Stimulated activated CD4-positive, alpha-beta T cell treated with anti-CD3 and anti-CD28 coated beads, Interleukin-12 subunit alpha, Interleukin-12 subunit beta, amount 100 ng/mL, for 24 hours (primary cell): ENCODE measurements around the gene NMU.
A peak's percentile ranks its signal among the peaks of the same experiment; 100 is the strongest.
"Not testable (repeated sequence)": the region's sequence is repeated elsewhere in the genome, so short reads cannot be mapped to it uniquely, and the experiment has no call there.

ENCODE experiments used
- DNase-seq, 2 experiments: peaks; one replicate each; pipeline ENCODE4 v3.0.0-alpha.2; 2020; ENCODE audit warnings: low read depth in 2 of 2

Gene NMU

DNA sequence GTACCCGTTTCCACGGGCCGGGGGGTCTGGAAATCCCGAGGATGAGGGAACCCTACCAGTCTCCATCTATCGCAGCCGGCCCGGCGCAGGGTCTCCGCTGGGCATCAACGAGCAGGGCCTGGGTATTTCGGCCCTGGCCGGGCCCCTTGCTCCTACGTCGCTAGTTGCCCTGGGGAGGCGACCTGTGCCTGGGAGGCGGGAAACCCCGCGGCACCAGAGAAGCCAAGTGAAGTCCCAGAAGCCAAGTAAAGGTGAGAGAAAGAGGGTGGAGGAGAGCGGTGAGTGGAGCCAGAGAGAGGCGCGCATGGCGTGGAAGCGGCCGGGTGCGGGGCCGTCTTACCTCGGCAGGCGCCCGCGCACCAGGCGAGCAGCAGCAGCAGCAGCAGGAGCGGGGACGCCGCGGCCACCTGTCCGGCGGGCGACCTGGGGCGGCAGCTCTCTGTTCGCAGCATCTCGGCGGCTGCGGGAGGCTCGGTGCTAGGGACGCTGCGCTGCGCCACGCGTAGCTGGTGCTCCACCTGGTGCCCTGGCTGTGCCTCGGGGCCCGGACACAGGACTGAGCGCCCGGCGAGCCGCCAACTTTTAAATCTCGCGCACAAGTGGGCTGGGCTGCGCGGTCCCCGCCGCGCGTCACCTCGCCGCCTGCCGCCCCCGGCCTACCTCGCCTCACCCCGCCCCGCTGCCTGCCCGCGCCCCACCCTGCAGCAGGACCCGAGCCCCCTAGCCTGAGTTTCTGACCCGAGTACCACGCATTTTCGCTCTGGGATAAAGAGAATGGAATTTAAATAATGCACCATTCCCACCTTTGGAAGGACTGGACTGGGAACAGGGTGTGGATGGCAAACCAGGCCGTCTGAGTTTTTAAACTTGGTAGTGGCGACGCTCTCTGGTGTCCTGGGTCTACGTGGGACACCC, at the start of gene NMU:
Gene NMU (minus strand): TSS at position 558 of the 915 bp plus-strand sequence. CDS start 106 bp downstream, at position 452.
- DNase-seq, result peak in 1 of 2 experiments; percentile 17

DNA sequence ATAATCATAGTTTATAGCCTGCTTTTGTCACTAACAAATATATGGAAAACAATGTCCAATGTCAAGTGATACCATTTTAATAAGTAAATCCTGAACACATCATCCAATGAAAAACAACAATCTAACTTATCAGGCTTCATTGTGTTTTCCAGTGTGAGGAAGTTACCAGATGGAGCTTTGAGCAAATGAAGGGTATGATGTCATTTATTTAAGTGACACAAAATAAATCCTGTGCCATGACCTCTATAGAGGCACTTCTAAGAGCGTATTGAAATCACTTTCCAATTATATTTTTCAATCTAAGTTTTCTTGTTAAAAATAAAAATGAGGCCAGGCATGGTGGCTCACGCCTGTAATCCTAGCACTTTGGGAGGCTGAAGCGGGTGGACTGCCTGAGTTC, 48.2 kb upstream of the NMU start:
- DNase-seq, result no peak

DNA sequence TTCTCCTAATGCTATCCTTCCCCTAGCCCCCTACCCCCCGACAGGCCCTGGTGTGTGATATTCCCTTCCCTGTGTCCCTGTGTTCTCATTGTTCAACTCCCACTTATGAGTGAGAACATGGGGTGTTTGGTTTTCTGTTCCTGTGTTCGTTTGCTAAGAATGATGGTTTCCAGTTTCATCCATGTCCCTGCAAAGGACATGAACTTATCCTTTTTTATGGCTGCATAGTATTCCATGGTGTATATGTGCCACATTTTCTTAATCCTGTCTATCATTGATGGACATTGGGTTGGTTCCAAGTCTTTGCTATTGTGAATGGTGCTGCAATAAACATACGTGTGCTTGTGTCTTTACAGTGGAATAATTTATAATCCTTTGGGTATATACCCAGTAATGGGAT, 46.7 kb upstream of the NMU start:
- DNase-seq, result not testable (repeated sequence)

DNA sequence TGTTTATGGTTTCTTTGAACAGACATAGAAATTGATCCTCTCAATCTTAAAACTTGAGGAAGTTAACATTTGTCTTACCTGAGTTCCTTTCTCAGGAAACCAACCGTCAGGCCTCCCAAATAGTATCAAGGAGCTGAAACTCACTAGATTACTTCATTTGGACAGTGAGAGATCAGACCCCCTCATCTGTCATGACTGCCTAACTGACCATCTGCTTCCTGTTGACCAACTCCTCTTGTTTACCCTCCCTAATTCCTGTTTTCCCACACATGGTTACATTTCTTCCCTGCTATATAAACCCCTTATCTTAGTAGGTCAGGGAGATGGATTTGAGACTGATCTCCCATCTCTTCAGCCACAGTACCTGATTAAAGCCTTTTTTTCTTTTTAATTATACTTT, 46.2 kb upstream of the NMU start:
- DNase-seq, result no peak

GRCh38 chr4:55681430-55681829, 45.3 kb upstream of the NMU start:
- no peak for DNase-seq

- DNase-seq, result no peak
Observed at GRCh38 chr4:55675196-55675793, 39.2 kb upstream of the NMU start.

DNA sequence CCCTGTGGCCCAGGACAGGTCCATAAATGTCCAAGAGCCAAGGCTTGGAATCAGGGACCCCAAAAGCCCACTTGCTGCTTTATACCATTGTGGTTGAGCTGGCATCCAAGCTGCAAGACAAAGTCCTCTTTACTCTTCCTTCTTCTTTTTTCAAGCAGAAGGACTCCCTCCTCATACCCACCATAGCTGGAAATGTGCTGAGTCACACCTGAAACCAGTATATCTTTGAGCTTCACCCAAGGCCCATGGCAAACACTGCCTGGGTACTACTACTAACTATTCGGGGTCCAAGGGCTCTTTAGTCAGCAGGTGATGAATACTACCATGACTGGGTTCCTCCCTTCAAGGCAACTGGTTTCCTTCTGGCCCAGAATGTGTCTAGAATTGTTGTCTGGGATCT, 37.3 kb upstream of the NMU start:
- DNase-seq, result no peak

DNA sequence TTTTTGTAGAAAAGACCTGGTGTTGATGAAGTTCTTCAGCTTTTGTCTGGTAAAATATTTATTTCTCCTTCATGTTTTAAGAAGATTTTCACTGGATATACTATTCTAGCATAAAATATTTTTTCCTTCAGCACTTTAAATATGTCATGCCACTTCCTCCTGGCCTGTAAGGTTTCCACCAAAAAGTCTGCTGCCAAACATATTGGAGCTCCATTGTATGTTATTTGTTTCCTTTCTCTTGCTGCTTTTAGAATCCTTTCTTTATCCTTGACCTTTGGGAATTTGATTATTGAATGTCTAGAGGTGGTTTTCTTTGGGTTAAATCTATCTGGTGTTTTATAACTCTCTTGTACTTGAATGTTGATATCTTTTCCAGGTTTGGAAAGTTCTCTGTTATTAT, 35.6 kb upstream of the NMU start:
- DNase-seq, result no peak

- no peak for DNase-seq
Observed at GRCh38 chr4:55670695-55671094, 34.6 kb upstream of the NMU start.

- DNase-seq, result no peak
Observed at GRCh38 chr4:55668449-55668848, 32.4 kb upstream of the NMU start.

GRCh38 chr4:55666535-55666934, 30.4 kb upstream of the NMU start:
- DNase-seq, result no peak

- no peak for DNase-seq
Observed at GRCh38 chr4:55663145-55663544, 27.0 kb upstream of the NMU start.

GRCh38 chr4:55661398-55662056, 25.4 kb upstream of the NMU start:
- no peak for DNase-seq

DNA sequence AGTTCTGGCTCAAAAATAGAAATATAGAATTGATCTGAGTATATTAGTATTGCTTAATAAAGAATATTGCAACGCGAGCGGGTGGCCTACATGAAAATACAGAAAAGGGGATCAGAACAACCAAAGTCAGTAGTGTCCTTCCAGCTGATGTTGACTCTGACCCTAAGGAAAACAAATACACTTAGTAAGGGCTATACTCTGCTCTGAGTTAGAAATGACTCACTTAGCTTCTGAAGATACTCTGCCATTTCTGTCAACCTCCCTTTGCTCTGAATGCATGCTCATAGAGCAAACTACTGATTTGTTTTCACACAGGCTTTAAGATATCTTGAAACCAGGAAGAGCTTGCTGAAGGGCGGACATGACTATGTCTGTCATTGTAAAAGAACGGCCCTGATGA, 22.6 kb upstream of the NMU start:
- DNase-seq, result no peak

DNA sequence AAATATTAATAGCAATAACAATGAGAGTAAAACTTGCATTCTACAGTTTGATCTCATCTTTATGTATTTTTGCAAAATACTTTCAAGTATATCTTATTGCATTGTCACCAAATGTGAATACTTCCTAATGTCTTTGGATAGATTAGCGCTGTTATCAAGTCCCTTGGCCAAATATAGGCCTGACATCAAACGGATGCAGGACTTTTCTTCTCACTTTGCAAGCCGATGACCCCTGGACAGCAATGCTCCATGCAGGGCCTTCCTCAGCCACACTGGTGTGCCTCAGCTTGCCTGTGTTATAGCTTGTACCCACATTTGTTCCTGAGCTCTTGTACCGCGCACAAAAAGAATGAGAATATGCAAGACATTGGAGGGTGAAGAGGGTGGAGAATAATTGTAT, 18.0 kb upstream of the NMU start:
- no peak for DNase-seq

DNA sequence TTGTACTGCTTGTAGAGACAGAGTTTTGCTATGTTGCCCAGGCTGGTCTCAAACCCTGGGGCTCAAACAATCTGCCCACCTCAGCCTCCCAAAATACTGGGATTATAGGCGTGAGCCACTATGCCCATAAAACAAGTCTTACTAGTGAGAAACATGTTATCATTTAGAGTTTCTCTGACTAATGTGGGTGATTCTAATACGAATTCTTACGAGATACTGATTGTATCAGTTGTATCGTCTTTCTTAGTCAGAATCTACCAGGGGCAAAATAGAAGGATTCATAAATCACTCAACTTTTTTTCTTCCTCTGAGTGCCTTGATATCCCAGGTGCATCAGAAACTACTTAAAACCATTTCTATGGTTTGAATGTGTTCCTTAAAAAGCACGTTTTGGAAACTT, 14.4 kb upstream of the NMU start:
- no peak for DNase-seq

DNA sequence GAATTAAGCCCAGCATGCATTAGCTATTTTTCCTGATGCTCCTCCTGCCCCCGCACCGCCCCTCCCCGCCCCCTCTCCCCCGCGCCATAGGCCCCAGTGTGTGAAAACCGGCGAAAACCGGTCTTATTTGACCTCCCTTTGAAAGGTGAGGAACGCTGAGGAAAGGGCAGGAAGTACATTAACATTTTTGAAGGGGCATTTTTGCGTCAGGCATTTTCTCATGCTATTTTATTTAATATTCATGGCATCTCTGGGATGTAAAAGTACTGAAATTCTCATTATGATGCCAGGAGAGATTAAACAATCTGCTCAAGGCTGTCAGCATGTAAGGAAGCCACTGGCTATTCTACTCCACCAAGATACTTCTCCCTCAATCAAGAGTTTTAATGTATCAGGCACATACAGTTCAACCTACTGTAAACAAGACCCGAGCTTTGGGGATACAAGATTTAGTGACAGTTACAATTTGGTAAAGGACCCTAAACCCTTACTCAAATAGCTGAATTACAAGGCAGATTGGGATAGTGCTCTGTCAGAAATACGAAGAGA, 1.2 kb upstream of the NMU start:
- DNase-seq, result no peak

DNA sequence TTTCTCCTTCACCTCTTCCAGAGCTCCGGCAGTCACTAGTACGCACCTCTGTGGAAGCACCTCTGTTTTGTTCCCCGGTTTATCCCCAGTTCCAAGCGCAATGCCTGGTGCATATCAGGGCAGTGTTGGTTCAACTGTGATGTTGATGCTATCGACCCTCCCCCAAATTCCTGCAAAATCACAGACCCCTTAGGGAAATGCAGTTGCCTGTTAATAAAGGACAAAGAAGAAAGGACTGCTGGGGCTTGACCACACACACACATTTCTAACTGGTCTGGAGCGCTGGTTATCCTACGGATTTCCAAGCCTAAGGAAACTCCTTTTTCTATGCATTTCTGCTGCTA, 530 bp upstream of the NMU start:
- no peak for DNase-seq

- DNase-seq, result no peak
Observed at GRCh38 chr4:55635282-55635681, 816 bp downstream of the NMU start.

- DNase-seq, result no peak
Observed at GRCh38 chr4:55634417-55635128, 1.5 kb downstream of the NMU start.

DNA sequence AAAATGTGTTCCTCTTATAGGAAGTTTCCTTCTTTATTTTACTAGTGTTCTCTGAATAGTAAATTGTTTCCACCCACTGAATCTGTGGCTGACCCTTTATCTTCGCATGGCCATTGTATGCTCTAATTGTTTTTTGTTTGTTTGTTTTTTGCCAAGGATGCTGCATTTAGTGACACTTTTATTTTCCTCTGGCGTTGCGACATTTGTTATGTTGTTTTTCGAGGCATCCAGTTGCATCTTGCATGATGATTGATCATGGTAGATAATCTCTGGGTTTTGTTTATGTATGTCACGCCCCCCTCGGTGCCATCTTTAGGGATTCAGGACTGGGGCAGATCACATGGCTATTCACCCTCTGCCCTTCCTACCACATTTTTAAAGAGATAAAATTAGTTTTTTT, 2.2 kb downstream of the NMU start:
- DNase-seq, result no peak

- no peak for DNase-seq
Observed at GRCh38 chr4:55625835-55626234, 10.3 kb downstream of the NMU start.
